HG03378 (cell line): Measurements from ENCODE around the gene UGGT2.

Source experiments
- ATAC-seq: cut with Tn5 transposase; IDR thresholded peaks from one replicate; pipeline ENCODE4 v1.9.1; 2021; ENCODE audit warnings: mild to moderate bottlenecking, moderate library complexity; ENCODE audit not compliant: unreplicated experiment

UGGT2 gene

DNA sequence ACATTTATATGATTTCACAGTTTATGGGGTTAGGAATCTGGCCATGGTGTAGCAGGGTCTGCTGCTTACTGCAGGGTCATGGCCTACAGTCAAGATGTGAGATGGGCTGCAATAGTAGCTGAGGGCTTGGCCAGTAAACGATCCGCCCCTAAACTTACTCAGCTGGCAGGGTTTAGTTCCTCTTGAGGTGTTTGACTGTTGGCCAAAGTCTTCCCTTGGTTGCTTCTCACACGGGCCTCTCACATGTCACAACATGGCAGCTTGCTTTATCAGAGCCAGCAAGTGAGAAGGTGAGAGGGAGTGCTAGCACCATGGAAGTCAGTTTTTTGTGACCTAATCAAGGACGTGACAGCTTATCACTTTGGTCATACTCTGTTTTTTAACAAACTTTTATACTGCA, 299.1 kb downstream of the UGGT2 start:
- ATAC-seq, result no peak

DNA sequence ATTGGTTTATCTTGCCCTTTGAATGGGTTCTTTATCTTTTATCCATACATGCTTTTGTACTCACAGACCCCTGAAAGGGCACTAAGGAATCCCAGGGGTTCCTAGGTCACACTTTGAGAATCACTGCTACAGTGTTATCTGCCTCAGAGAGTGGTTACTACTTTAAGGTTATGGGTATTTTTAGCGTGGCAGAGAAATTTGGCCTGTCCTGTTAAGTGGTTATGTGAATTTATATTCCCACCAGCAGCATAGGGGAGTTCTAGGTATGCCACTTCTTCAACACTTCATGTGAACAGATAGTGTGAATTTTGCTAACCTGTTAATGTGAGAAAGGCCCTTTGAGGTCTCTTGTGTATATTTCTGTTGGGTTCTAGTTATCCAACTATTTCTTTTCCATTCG, 300.5 kb downstream of the UGGT2 start:
- ATAC-seq, result no peak
